ENCODE results near the gene KCNJ6.

GRCh38 chr21:37575580-37575979 is 340.7 kb downstream of the KCNJ6 start:
- TF ChIP-seq CTCF (conservative IDR thresholded peaks at IDR 0.05; ENCODE audit: low read depth, low read length) (no peak), EZH2 (IDR thresholded peaks at IDR 0.05; ENCODE audit: borderline replicate concordance, low read depth, low read length, poor library complexity, severe bottlenecking) (no peak)

Data from A673 (cell line).